K562 (cell line): ENCODE data around the gene LRP6. TPM values are rescaled to one million over a fixed set of nuclear protein-coding genes. Genes with fewer than 3 reads are reported as not detected.

ENCODE experiments used
- ATAC-seq: fragments of 200-7000 bp; cut with Tn5 transposase; 3 replicates; pipeline ENCODE4 v1.9.1; 2020; ENCODE audit warnings: moderate library complexity
- BruUV-seq: library from RNA; stranded (reverse); fragments of 400-500 nt; replicated peaks from 2 replicates; lab custom pipeline; 2021; lab: Mats Ljungman, UMichigan
- CTCF ChIA-PET: fragments of 300-600 bp; formaldehyde crosslinking; extraction: SDS; loops from one replicate; lab custom pipeline; 2021; ENCODE audit warnings: low intra/inter-chr PET ratio; lab: Yijun Ruan, JAX
- POLR2A ChIA-PET: fragments of 300-600, 350-650 bp; sonication (Branson Sonifier 250); formaldehyde crosslinking; extraction: SDS; loops from one replicate; lab custom pipeline; 2021; ENCODE audit warnings: antibody characterized with exemption, inconsistent platforms; lab: Yijun Ruan, JAX
- DNase-seq, 4 experiments: peaks; one replicate each; pipeline versions ENCODE4 v3.0.0 to v3.0.0-alpha.2; 2011 to 2018; ENCODE audit warnings: low spot score in 3 of 4, mixed read lengths in 3 of 4; ENCODE audit errors: extremely low read depth in 1 of 4
- FAIRE-seq: peaks from 2 replicates; lab custom pipeline; 2011; peaks lifted over from hg19 to GRCh38; lab: Jason Lieb, UNC
- H2AFZ ChIP-seq: 2 replicates; pipeline ENCODE4 v1.6.0; 2011; ENCODE audit warnings: low read depth, low read length, control low read depth, inconsistent platforms
- H3K27ac ChIP-seq: fragments of 200-600 bp; 3 replicates; pipeline ENCODE4 v1.8.0; 2011; ENCODE audit warnings: low read depth, mild to moderate bottlenecking, control low read depth, inconsistent platforms, low read length, moderate library complexity, mixed read lengths; ENCODE audit errors: extremely low read depth
- H3K27me3 ChIP-seq, 2 experiments: fragments of 300-600 bp in 1 of 2; 2 replicates in 1 of 2; 3 replicates in 1 of 2; pipeline versions ENCODE4 v1.6.0 to v1.8.0; 2011; ENCODE audit warnings: inconsistent platforms in 2 of 2, low read length in 2 of 2, mild to moderate bottlenecking in 1 of 2, mixed read lengths in 1 of 2, moderate library complexity in 1 of 2; ENCODE audit not compliant: control insufficient read depth in 2 of 2, insufficient read depth in 2 of 2
- H3K36me3 ChIP-seq: fragments of 300-600 bp; 3 replicates; pipeline ENCODE4 v1.8.0; 2011; ENCODE audit warnings: mild to moderate bottlenecking, low read length, inconsistent platforms; ENCODE audit not compliant: control insufficient read depth, insufficient read depth
- H3K4me1 ChIP-seq, 2 experiments: fragments of 200-600 bp in 1 of 2; replicated peaks in 1 of 2; 2 replicates in 1 of 2; 3 replicates in 1 of 2; pipeline versions ENCODE4 v1.5.1 to v1.8.0; 2011; ENCODE audit warnings: inconsistent platforms in 2 of 2, low read length in 2 of 2, mild to moderate bottlenecking in 1 of 2, mixed read lengths in 1 of 2, moderate library complexity in 1 of 2; ENCODE audit not compliant: control insufficient read depth in 2 of 2, insufficient read depth in 2 of 2
- H3K4me2 ChIP-seq: 2 replicates; pipeline ENCODE4 v1.6.1; 2011; ENCODE audit warnings: low read length, control low read depth, inconsistent platforms, mixed read lengths; ENCODE audit not compliant: insufficient read depth
- H3K4me3 ChIP-seq: fragments of 200-600 bp; sonication (generic), shearing (Covaris generic); 2 replicates; pipeline ENCODE4 v1.5.1; 2016; ENCODE audit warnings: control low read depth, inconsistent platforms
- H3K79me2 ChIP-seq: fragments of 200-600 bp; 3 replicates; pipeline ENCODE4 v1.8.0; 2011; ENCODE audit warnings: low read length, inconsistent platforms; ENCODE audit not compliant: control insufficient read depth, insufficient read depth
- H3K9ac ChIP-seq, 2 experiments: 2 replicates each; pipeline versions ENCODE4 v1.6.0 to v1.6.1; 2011; ENCODE audit warnings: low read depth in 2 of 2, low read length in 2 of 2, control low read depth in 1 of 2, inconsistent platforms in 1 of 2, mild to moderate bottlenecking in 1 of 2, mixed read lengths in 1 of 2; ENCODE audit not compliant: insufficient read depth in 1 of 2
- H3K9me1 ChIP-seq: one replicate; pipeline ENCODE4 v1.6.0; 2011; ENCODE audit warnings: inconsistent platforms, mild to moderate bottlenecking, low read length, moderate library complexity; ENCODE audit not compliant: control insufficient read depth, insufficient read depth
- H3K9me3 ChIP-seq: replicated peaks from 2 replicates; pipeline ENCODE4 v1.5.1; 2011; ENCODE audit warnings: low read depth, low read length, inconsistent platforms; ENCODE audit not compliant: control insufficient read depth, insufficient read depth
- H4K20me1 ChIP-seq: replicated peaks from 2 replicates; pipeline ENCODE4 v1.6.1; 2011; ENCODE audit warnings: low read length, inconsistent platforms, mixed read lengths; ENCODE audit not compliant: control insufficient read depth, insufficient read depth
- BRF1 ChIP-seq: IDR thresholded peaks from 3 replicates; pipeline ENCODE4 v1.6.1; 2011; ENCODE audit warnings: borderline replicate concordance, mild to moderate bottlenecking; ENCODE audit not compliant: insufficient read length; ENCODE audit errors: extremely low read depth
- C11orf30 ChIP-seq: fragments of 450-650 bp; IDR thresholded peaks from 2 replicates; pipeline ENCODE4 v1.6.1; 2016; ENCODE audit warnings: low read depth, mild to moderate bottlenecking
- ELK3 ChIP-seq: fragments of 450-650 bp; formaldehyde crosslinking; IDR thresholded peaks from 2 replicates; pipeline ENCODE4 v1.4.0; 2020; ENCODE audit warnings: mild to moderate bottlenecking
- EWSR1 ChIP-seq: fragments of 450-650 bp; IDR thresholded peaks from 2 replicates; pipeline ENCODE4 v1.6.1; 2018; ENCODE audit warnings: borderline replicate concordance, mild to moderate bottlenecking, low read depth, moderate library complexity; ENCODE audit not compliant: partially characterized antibody
- GTF2E2 ChIP-seq: fragments of 200-800 bp; sonication (Bioruptor generic); IDR thresholded peaks from 2 replicates; pipeline ENCODE4 v1.6.1; 2016; ENCODE audit warnings: missing genetic modification characterization, missing compliant biosample characterization
- L3MBTL2 ChIP-seq: fragments of 450-650 bp; IDR thresholded peaks from 2 replicates; pipeline ENCODE4 v1.6.1; 2016; ENCODE audit warnings: mild to moderate bottlenecking, moderate library complexity
- RERE ChIP-seq: sonication (generic); formaldehyde crosslinking; IDR thresholded peaks from 2 replicates; pipeline ENCODE4 v1.8.0; 2023; ENCODE audit warnings: missing genetic modification reagents, mild to moderate bottlenecking, borderline replicate concordance
- SREBF2 ChIP-seq: sonication (generic); formaldehyde crosslinking; IDR thresholded peaks from 2 replicates; pipeline ENCODE4 v1.4.0; 2020; ENCODE audit warnings: mild to moderate bottlenecking, missing genetic modification reagents
- ZNF212 ChIP-seq: fragments of 450-650 bp; formaldehyde crosslinking; IDR thresholded peaks from 2 replicates; pipeline ENCODE4 v1.4.0; 2020; ENCODE audit warnings: mild to moderate bottlenecking
- ZNF449 ChIP-seq: fragments of 250-450 bp; sonication (Bioruptor Pico); IDR thresholded peaks from 2 replicates; pipeline ENCODE4 v1.8.0; 2022; ENCODE audit warnings: moderate library complexity, mild to moderate bottlenecking, inconsistent platforms
- WGBS: fragments of 100-300 bp; shearing (Covaris generic); methylation state at CpG from one replicate; pipeline ENCODE4 v1.1.6; 2016; ENCODE audit warnings: low coverage, mixed read lengths; ENCODE audit not compliant: insufficient coverage; ENCODE audit errors: missing lambda C conversion rate; 5-methylcytosine and 5-hydroxymethylcytosine counted together
- in situ Hi-C: fragments of 300-500 bp; cut with MboI; formaldehyde crosslinking; loops from 4 replicates; pipeline ENCODE4 v1.15.0; 2018; ENCODE audit warnings: inconsistent platforms, mixed read lengths
- intact Hi-C: fragments of 100-400 bp; cut with micrococcal nuclease; formaldehyde crosslinking; loops from 2 replicates; pipeline ENCODE4 v1.14.2; 2022
- polyA plus RNA-seq, 8 experiments: library from polyadenylated mRNA; depleted of rRNA in 4 of 8; stranded (reverse) in 5 of 8; unstranded in 3 of 8; fragments of >200 nt; fragmentation: Nextera tagmentation in 2 of 8; fragmentation: Illumina TruSeq in 1 of 8; extraction: Ambion mirVana in 2 of 8; extraction: Trizol in 1 of 8; gene quantifications; 2 replicates each; pipeline versions ENCODE4 v1.2.1 to v1.2.3, GENCODE V29; 2011 to 2014; ENCODE audit warnings: inconsistent platforms in 1 of 8, missing spikeins in 1 of 8
- total RNA-seq, 7 experiments: library from RNA; depleted of rRNA in 6 of 7; stranded (reverse); fragments of >200 nt in 6 of 7; fragmentation: Illumina TruSeq in 2 of 7; extraction: Trizol in 2 of 7; gene quantifications; 2 replicates each; pipeline versions ENCODE4 v1.2.1 to v1.2.3, GENCODE V29; 2011 to 2021; ENCODE audit warnings: low replicate concordance in 1 of 7
- TF ChIP-seq, protein P1 (sequence below): fragments of 450-650 bp; formaldehyde crosslinking; IDR thresholded peaks from 2 replicates; pipeline ENCODE4 v1.4.0; 2020; ENCODE audit warnings: mild to moderate bottlenecking, moderate library complexity
- TF ChIP-seq, protein P2 (sequence below): sonication (generic); formaldehyde crosslinking; IDR thresholded peaks from 2 replicates; pipeline ENCODE4 v1.8.1; 2022; ENCODE audit warnings: missing genetic modification reagents

LRP6 gene
- total and polyA plus RNA-seq, 9 of the 15 experiments (the other 6 are each of a cell fraction or from before 2014, with no cell fraction given), result 3.0 to 17.0 (median 10.8) TPM

- Histone ChIP-seq H3K4me3 (no peak overlapping the region), H2AFZ (no peak overlapping the region), H3K4me1 (no peaks in the 10 kb centered on the region; a peak in 1 of 5 replicates), H3K36me3 (no peaks in the 10 kb centered on the region), H3K79me2 (no peaks in the 10 kb centered on the region), H3K27me3 (no peaks in the 10 kb centered on the region; a peak in 2 of 5 replicates), H3K27ac (no peak overlapping the region), H3K9me1 (no peaks in the 10 kb centered on the region), H3K4me2 (no peak overlapping the region), H3K9ac (no peak overlapping the region), H3K9me3 (no peaks in the 10 kb centered on the region), H4K20me1 (no peaks in the 10 kb centered on the region)
- no TSS peak for BruUV-seq
- POLR2A ChIA-PET, result interaction anchor here (1.0 kb wide), 1 partner anchor 11 kb away, joined by 3 read pairs; no protein-coding TSS in a partner anchor
- DNase-seq (no peak), FAIRE-seq (no peak), ATAC-seq (no peak)
- WGBS, result 34% methylated on average over 3 of the region's 5 CpGs
- in situ Hi-C loops (no loop called here), intact Hi-C loops (no loop called here)
- CTCF ChIA-PET, result no interaction called here
- TF ChIP-seq, protein P1, sequence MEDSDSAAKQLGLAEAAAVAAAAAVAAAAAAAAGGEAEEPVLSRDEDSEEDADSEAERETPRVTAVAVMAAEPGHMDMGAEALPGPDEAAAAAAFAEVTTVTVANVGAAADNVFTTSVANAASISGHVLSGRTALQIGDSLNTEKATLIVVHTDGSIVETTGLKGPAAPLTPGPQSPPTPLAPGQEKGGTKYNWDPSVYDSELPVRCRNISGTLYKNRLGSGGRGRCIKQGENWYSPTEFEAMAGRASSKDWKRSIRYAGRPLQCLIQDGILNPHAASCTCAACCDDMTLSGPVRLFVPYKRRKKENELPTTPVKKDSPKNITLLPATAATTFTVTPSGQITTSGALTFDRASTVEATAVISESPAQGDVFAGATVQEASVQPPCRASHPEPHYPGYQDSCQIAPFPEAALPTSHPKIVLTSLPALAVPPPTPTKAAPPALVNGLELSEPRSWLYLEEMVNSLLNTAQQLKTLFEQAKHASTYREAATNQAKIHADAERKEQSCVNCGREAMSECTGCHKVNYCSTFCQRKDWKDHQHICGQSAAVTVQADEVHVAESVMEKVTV (CRISPR knock-in tag), result no peak
- no peak for TF ChIP-seq C11orf30
- no peak for TF ChIP-seq ELK3
- no peak for TF ChIP-seq ZNF449 (CRISPR knock-in tag)
- TF ChIP-seq SREBF2, result no peak
- no peak for TF ChIP-seq ZNF212 (CRISPR knock-in tag)
- TF ChIP-seq RERE (CRISPR knock-in tag), result no peak
- TF ChIP-seq, protein P2, sequence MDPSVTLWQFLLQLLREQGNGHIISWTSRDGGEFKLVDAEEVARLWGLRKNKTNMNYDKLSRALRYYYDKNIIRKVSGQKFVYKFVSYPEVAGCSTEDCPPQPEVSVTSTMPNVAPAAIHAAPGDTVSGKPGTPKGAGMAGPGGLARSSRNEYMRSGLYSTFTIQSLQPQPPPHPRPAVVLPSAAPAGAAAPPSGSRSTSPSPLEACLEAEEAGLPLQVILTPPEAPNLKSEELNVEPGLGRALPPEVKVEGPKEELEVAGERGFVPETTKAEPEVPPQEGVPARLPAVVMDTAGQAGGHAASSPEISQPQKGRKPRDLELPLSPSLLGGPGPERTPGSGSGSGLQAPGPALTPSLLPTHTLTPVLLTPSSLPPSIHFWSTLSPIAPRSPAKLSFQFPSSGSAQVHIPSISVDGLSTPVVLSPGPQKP (CRISPR knock-in tag), result no peak
- no peak for TF ChIP-seq BRF1
- no peak for TF ChIP-seq L3MBTL2
- no peak for TF ChIP-seq GTF2E2 (tag)
- no peak for TF ChIP-seq EWSR1
Observed at GRCh38 chr12:12286441-12286840, 19.6 kb upstream of the LRP6 start.
